HG02588 (cell line): ENCODE results near the gene SKAP1.

Experiments
- ATAC-seq: cut with Tn5 transposase; IDR thresholded peaks from one replicate; pipeline ENCODE4 v1.9.1; 2021; ENCODE audit warnings: mild to moderate bottlenecking, moderate library complexity; ENCODE audit not compliant: unreplicated experiment

SKAP1 gene

DNA sequence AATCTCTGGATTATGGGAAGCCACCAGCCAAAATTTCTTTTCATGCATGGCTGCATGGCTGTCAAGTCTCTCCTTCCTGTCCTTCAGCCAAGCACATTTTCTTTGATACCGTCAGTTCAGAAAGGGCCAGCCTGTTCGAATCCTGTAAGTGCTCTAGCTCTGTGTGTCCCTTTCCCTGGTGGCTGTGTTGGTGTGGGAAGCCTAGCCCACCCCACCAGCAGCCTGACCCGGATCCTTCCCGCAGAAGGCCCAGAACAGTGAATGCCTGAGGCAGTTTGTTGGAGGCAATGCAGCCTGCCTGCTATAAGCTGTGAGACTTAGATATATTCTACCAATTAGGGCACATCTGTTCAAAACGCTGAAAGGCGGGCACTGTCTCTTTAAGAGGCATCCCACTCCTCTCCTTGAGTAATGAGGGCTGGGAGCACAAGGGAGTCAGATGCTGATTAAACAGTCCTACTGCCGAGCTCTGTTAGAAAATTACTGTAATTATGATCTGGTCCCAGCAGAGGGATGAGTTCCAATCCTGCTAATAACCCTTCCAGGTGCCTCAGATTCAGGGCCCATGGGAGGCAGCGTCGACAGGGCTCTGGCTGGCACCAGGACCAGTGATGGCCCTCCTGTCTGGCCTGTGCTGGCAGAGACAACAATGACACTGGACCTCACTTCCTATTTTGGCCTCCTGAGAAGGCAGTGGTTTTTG is 304.0 kb downstream of the SKAP1 start:
- ATAC-seq, result no peak

DNA sequence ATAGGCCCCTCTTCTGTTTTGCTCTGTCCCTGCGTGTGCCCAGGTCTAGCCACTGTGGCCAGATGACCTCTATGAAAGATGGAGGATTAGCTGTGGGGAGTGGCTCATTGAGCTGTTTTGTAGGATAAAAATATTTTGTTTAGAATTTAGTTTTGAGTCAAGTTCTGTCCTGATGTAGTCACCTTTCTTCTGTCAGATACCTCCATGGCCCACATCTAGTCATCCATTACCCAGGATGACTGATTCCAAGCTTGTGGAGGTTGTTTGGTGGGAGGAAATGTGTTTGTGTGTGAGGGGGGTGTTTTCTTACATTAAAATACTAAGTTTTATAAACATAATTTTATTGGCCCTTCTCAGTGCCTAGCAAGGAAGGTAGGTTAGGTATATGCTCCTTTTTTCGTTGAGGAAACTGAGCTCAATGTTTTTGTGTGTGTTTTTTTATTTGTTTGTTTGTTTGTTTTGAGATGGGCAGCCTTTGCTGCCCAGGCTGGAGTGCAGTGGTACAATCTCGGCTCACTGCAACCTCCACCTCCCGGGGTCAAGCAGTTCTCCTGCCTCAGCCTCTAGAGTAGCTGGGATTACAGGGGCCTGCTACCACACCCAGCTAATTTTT is 306.1 kb downstream of the SKAP1 start:
- ATAC-seq, result no peak

DNA sequence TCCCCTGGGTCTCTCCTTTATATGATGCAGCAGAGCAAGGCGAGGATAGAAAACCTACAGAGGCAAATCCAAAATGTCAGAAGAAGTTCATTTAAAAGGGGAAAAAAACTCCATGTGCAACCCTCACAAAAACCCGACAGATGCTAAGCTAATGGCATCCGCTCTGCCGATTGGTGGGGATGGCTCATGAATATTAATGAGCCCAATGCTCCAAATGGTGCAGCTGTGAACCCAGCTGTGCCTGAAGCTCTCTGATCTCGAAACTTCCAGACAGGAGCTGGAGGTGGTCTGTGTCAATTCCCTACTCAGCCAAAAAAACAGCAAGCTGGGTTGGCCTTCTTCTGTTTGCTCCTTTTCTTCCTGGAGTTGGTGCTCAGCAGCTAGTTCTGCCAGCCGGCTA is 306.9 kb downstream of the SKAP1 start:
- no peak for ATAC-seq

DNA sequence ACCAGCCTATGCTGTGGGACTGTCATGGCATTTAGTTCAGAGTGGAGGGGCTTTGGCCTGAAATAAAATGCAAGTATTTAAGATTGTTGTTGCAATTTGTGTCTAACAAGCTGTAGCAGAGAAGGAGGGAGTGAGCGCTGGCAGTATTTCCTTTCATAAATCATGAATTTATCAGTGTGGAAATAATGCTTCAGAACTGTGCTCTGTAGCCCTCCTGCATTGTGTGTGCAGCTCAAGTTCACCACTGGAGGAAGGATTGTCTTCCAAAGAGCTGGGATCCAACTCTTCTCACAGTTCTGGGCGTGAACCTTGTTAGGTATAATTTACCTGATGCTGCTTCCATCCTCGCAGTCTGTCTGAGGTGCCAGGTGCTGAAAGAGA is 307.4 kb downstream of the SKAP1 start:
- ATAC-seq, result no peak

DNA sequence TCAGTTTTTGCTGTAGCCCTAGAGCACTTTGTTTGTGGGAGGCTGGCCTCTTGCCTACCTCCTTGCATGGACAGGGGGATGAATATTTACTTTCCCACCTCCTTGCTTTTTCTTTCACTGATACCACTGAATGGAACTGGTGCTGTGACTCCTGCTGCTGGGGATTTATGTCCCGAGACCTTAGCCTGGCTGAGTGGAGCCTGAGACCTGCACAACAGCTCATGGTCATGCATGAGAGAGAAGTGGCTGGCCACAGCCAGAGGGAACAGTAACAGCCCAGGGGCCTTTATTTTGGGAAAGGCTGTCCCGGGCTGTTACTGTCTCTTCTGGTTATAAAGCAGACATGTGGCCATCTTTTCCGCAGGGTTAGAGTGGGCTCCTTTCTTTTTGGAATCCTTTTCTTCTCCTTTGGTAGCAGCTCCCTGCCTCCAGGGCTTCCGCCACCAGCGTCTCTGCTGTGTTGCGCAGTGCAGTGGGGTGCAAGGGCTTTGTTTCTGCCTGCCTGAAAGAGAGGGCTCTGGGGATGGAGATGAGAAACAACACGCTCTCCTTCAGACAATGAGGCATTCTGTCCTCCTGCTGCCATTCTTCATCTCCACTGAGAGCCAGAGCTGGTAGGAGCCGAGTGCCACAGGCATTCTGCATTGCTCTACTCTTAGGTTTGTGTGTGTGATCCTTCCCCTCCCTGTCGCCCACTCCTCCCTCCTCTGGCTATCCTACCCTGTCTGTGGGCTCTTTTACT is 307.9 kb downstream of the SKAP1 start:
- ATAC-seq, result no peak

DNA sequence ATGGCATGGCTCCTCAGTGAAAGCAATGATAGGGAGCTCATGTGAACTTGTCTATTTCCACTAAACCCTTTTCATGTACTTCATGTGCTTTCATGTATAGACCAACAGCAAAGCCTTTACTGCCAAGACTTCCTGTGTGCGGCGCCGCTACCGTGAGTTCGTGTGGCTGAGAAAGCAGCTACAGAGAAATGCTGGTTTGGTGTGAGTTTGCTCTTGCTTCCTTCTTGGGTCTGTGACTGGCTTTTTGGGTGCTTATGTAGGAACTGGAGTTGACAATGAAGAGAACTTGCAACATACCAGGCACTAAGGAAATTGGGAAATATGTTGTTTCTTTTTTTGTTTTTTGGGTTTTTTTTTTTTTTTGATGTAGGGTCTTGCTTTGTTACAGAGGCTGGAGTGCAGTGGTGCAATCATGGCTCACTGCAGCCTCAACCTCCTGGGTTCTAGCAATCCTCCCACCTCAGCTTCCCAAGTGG is 316.8 kb downstream of the SKAP1 start:
- no peak for ATAC-seq

DNA sequence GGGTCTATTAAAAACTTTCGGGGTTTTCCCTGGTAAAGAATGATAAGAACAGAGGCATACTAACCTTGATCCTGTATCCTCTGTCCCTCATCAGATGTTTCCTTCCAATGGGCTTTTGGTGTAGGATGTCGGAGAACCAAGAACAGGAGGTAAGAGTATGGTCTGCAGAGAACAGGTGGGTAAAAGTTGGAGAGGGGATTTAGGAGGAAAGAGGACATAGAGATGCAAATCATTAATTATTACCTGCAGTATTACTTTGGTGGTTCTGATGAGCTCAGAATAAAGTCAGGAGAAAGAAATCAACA is 318.1 kb downstream of the SKAP1 start:
- ATAC-seq, result no peak

DNA sequence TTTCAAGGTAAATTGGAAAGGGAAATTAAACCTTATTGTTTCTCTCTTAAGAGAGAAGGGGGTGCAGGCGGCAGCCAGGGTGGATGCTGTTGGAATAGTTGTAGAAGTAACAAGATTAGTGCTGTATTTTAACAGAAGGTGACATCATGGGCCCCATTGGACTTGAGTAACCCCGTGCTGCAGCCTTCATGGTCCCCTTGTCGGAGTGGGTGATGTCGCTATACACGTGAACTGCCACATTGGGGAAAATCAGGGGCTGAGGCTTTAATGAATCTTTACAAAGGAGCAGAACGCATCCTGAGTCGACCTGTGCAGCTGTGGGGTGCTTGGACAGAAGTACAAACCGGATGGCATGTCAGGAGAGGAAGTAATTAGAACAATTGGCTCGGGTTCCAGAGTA is 319.3 kb downstream of the SKAP1 start:
- no peak for ATAC-seq

DNA sequence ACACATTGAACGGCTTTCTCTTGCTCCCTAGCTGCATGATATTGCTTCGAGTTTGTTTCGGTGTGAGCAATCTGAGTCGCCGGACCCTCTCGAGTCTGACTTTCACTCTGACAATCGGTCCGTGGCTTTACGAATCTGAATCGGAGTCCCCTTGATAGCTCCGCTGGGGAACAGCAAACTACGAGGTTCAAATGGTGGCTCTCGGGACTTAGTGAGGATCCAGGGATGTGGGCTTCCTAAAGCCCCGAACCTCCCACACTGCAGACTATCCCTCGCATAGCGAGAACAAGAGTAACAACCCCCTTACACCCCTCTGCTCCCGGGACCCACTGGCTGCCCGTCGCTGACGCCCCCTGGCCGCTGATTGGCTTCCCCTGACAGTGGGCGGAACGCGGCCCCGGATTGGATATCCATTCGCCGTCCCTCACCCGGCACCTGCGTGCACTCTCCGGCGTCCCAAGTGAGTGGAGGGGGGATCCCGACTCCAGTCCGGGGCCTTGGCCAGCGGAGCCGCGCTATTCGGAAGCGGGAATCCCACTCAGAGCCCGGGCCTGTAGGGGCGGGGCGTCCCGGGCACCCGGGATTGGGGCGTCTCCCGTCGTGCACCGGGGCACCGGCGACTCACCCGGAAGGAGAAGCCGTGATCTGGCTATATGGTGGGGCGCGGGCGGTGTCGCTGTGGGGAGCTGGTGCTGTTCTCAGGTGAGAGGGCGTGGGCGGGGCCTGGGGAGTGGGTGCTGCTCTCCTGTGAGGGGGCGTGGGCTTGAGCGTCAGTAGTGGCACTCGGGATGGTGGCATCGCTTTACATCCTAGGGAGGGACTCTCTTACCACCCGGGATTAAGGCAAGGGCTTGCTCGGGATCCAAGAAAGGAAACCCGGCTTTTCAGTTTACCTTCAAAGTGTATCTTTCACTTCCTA is 322.6 kb downstream of the SKAP1 start, which contains the start of gene SNX11:
Gene SNX11, plus strand, starts transcription at position 630 of the 919 bp plus-strand sequence. CDS start 4,278 bp downstream, outside the sequence.
- peak; percentile 75 for ATAC-seq

DNA sequence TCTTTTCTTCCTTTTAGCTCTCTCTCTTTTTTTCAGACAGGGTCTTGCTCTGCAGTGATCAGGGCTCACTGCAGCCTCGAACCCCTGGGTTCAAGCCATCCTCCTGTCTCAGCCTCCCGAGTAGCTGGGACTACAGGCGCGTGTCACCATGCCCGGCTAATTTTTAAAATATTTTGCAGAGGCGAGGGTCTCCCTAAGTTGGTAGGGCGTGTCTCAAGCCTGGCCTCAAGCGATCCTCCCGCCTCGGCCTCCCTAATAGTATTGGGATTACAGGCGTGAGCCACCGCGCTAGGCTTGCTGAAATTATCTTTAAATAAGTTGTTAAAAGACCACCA is 323.2 kb downstream of the SKAP1 start:
- no peak for ATAC-seq

DNA sequence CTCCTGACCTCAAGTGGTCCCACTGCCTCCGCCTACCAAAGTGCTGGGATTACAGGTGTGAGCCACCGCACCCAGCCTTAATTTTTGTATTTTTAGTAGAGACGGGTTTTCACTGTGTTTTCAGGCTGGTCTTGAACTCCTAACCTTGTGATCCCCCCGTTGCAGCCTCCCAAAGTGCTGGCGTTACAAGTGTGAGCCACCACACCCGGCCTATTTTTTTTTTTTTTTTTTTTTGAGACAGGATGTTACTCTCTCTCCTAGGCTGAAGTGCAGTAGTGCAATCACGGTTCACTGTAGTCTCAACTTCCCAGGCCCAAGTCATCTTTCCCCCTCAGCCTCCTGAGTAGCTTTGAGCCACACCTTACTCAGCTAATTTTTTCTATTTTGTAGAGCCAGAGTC is 325.6 kb downstream of the SKAP1 start:
- no peak for ATAC-seq

DNA sequence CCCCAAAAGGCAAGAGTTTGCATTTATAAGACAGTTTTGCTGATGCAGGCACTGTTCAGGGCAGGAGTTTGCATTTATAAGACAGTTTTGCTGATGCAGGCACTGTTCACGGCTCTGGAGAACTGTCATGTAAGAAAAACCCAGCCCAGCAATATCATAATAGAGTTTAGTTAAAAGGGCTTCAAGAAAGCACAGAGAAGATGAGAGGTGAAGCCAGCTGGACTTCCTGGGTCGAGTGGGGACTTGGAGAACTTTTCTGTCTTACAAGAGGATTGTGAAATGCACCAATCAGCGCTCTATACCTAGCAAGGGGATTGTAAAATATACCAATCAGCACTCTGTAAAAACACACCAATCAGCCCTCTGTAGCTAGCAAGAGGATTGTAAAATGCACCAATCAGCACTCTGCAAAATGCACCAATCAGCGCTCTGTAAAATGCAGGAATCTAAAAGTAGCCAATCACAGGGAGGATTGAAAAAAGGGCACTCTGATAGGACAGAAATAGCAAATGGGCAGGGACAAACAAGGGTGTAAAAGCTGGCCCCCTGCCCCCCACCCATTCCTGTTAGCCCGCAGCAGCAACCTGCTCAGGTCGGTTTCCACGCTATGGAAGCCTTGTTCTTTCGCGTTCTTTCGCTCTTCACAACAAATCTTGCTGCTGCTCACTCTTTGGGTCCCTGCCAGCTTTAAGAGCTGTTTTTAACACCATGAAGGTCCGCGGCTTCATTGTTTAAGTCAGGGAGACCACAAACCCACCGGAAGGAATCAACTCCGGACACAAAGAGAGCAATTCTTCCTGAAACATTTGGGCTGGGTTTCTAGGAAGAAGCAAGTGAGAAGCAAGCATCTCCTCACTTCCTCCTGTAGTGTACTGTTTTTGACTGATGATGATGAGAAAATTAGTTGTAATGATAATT is 327.0 kb downstream of the SKAP1 start:
- no peak for ATAC-seq

DNA sequence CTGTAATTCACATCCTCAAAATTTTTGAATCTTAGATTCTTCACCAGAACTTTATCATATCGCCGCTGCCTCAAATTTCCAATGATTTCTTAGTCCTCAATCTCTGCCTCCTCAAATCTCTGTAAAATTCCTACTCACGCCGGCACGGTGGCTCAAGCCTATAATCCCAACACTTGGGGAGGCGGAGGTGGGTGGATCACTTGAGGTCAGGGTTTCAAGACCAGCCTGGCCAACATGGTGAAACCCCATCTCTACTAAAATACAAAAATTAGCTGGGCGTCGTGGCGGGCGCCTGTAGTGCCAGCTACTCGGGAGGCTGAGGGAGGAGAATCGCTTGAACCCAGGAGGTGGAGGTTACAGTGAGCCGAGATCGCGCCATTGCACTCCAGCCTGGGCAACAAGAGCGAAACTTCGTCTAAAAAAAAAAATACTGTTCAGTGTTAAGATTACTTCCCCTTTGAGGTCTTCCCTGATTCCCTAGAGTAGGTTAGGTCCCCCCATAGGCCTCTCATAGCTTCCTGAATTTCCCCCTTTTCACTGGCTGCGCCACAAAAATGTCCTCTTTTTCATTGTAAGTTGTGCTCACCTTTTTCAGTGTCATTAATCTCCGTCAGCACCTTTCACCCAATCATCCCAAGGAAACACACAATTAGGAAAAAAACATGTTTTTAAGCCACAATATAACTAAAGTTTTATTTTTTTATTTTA is 327.8 kb downstream of the SKAP1 start:
- no peak for ATAC-seq

DNA sequence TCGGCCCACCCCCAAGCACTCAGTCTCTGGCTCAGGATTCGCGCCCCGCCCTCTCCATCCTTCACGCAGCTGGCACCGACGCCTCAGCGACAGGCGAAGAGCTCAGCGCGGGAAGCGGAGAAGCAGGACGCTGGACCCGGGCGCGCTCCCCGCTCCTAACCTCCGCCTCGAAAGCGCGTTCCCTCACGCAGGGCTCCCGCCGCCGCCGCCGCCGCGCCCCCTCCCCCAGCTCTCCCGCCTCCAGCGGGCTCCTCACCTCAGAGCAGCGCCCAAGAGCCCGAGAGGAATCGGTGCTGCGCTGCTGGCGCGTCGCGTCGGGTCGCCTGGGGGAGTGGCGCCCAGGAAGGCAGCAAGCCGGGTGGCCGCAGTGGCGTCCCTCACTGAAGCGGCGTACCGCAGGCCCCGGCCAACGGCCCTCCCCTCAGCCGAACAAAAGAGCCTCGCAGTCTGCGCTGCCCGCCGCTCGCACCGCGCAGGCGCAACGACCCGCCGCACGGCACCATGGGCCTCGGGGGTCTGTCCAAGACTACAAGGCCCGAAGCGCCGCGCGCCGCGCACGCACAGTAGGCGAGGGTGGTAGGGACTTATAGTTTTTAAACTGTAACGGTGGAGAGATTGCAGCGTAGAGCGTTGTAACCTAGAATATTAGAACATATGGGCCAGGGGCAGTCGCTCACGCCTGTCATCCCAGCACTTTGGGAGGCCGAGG is 328.8 kb downstream of the SKAP1 start, which contains the start of gene CBX1:
Gene CBX1, minus strand, starts transcription at position 467 of the 709 bp plus-strand sequence. CDS start 24,474 bp downstream, outside the sequence.
- peak; percentile 86 for ATAC-seq

DNA sequence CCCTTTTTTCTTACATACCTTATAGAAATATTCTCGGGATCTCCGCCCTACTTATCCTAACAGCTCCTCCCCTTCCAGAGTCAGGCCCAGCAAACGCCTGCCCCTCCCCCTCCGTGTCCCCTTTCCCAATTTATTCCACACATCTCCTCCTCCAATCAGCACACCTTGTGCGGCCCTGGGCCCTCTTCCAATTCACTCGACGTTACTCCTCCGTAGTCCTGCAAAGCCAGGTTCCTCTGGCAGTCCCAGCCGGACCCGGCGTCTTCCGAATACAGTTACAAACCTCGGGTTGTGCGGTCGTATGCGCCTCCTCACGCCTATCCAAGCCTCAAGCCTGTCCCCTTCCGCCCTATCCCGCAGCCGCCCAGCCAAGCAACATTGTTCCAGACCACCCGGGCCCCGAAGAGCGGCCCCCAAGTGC is 329.4 kb downstream of the SKAP1 start:
- ATAC-seq, result no peak

DNA sequence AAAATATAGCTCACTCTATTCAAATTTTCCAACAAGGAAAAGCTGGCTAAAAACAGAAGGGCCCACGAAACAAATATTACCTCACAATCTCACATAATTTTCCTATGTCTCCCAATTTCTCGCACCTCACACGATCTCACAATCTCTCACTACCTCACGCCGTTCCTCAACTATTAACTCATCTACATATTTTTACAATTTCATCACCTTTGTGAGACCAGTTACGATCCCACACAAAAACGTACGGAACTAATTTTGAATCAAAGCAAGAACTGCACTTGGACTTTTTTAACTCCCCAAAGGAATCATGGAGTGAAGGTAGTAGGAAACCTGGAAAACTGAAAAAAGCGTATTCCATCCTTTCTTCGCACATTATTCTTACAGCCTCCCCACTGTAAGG is 329.9 kb downstream of the SKAP1 start:
- ATAC-seq, result no peak

DNA sequence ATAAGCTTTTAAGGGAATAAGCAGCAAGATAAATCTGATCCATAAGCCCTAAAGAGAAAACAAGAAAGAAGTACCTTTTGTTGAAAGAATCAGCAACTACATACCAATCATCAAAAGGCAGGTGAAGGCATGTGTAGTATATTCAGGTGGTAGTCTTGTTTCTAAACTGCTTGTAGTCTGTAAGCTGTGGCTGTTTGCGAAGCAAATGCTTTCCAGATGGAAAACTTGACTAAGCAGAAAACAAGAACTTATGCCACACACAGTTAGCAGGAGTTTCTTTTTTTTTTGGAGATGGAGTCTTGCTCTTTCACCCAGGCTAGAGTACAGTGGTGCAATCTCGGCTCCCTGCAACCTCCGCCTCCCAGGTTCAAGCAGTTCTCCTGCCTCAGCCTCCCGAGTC is 334.4 kb downstream of the SKAP1 start:
- ATAC-seq, result no peak

DNA sequence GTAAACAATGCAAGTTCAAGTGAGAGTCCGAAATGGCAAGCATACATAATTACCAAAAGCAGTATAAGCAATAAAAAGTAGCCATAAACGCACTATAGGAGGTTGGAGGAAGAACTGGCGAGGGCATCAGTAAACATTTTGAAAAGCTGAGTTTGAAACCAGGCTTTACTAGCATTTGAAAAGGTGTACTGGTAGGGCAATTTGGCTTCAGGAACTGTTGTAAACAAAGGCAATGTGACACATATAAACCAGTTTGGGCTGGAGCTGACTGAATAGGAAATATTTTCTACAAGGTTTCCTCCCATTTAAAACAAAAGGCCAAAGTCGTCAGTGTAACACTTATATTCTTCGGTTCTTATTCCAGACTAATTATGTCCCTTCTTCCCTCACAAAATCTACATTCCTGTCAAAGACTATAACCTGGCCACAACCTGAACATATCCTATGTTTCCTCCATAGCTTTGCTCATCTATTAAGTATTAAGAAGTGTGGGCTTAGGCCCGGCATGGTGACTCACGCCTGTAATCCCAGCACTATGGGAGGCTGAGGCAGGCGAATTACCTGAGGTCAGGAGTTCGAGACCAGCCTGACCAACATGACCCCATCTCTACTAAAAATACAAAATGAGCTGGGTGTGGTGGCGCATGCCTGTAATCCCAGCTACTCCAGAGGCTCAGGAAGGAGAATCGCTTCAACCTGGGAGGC is 336.5 kb downstream of the SKAP1 start:
- ATAC-seq, result no peak
